Testis (tissue), 2 donors: ENCODE measurements around the gene SUCLG2.

ENCODE experiments used
- POLR2A ChIP-seq: fragments of 450-650 bp; IDR thresholded peaks from one replicate; pipeline ENCODE4 v1.6.1; 2017; ENCODE audit warnings: antibody characterized with exemption, mild to moderate bottlenecking, moderate library complexity
- TF ChIP-seq, protein P1 (sequence below), 3 experiments: fragments of 450-650 bp in 2 of 3; fragments of 200-600 bp in 1 of 3; sonication (generic) in 1 of 3; IDR thresholded peaks; one replicate each; pipeline ENCODE4 v1.5.1; 2016 to 2019; ENCODE audit warnings: antibody characterized with exemption in 3 of 3, mild to moderate bottlenecking in 2 of 3, moderate library complexity in 1 of 3

- TF ChIP-seq, protein P1, sequence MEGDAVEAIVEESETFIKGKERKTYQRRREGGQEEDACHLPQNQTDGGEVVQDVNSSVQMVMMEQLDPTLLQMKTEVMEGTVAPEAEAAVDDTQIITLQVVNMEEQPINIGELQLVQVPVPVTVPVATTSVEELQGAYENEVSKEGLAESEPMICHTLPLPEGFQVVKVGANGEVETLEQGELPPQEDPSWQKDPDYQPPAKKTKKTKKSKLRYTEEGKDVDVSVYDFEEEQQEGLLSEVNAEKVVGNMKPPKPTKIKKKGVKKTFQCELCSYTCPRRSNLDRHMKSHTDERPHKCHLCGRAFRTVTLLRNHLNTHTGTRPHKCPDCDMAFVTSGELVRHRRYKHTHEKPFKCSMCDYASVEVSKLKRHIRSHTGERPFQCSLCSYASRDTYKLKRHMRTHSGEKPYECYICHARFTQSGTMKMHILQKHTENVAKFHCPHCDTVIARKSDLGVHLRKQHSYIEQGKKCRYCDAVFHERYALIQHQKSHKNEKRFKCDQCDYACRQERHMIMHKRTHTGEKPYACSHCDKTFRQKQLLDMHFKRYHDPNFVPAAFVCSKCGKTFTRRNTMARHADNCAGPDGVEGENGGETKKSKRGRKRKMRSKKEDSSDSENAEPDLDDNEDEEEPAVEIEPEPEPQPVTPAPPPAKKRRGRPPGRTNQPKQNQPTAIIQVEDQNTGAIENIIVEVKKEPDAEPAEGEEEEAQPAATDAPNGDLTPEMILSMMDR (IDR thresholded peaks at IDR 0.05): no peak
- no peak for TF ChIP-seq POLR2A
Observed at GRCh38 chr3:67617518-67617917, 36.9 kb downstream of the SUCLG2 start.
